Skeletal muscle tissue (tissue), 4 donors: ENCODE measurements around the gene CBFA2T2. TPM values are rescaled to one million over a fixed set of nuclear protein-coding genes. Genes with fewer than 3 reads are reported as not detected.

ENCODE experiments used
- H3K27ac ChIP-seq: one replicate; pipeline ENCODE4 v1.7.0; 2013; ENCODE audit warnings: mild to moderate bottlenecking, low read depth, low read length, inconsistent platforms
- H3K27me3 ChIP-seq, 3 donors: one replicate each; pipeline ENCODE4 v1.7.0; 2013; ENCODE audit warnings: low read length in 3 of 3; ENCODE audit not compliant: control insufficient read depth in 3 of 3, insufficient read depth in 3 of 3
- H3K36me3 ChIP-seq, 3 donors: one replicate each; pipeline ENCODE4 v1.7.0; 2013; ENCODE audit warnings: low read length in 3 of 3; ENCODE audit not compliant: control insufficient read depth in 3 of 3, insufficient read depth in 3 of 3
- H3K4me1 ChIP-seq, 3 donors: one replicate each; pipeline ENCODE4 v1.7.0; 2013; ENCODE audit warnings: low read length in 3 of 3, mild to moderate bottlenecking in 3 of 3; ENCODE audit not compliant: control insufficient read depth in 3 of 3, insufficient read depth in 3 of 3
- H3K4me3 ChIP-seq, 3 donors: one replicate each; pipeline ENCODE4 v1.7.0; 2013; ENCODE audit warnings: low read length in 3 of 3
- H3K9ac ChIP-seq, 3 donors: one replicate each; pipeline ENCODE4 v1.7.0; 2013; ENCODE audit warnings: low read length in 3 of 3, mild to moderate bottlenecking in 3 of 3, moderate library complexity in 2 of 3, low read depth in 1 of 3
- H3K9me3 ChIP-seq, 3 donors: one replicate each; pipeline ENCODE4 v1.7.0; 2013; ENCODE audit warnings: low read length in 3 of 3; ENCODE audit not compliant: control insufficient read depth in 3 of 3
- total RNA-seq: library from RNA; depleted of rRNA; stranded (reverse); fragments of >200 nt; gene quantifications from one replicate; pipeline ENCODE4 v1.2.3, GENCODE V29; 2014
- donor health status: Osteomylitis.

Gene CBFA2T2
- total RNA-seq, 1 donor from 2014 or later, result 10.4 TPM

- Histone ChIP-seq H3K4me3 (no peak overlapping the region), H3K9ac (no peak overlapping the region), H3K4me1 (peaks cover 12 to 21% (median 19%) of the 10 kb centered on the region in 3 donors), H3K9me3 (no peaks in the 10 kb centered on the region), H3K27me3 (no peaks in the 10 kb centered on the region), H3K36me3 (no peaks in the 10 kb centered on the region), H3K27ac (no peak overlapping the region)
Measured at GRCh38 chr20:33687993-33688937, 198.4 kb downstream of the CBFA2T2 start.

GRCh38 chr20:33688938-33689424 is 199.1 kb downstream of the CBFA2T2 start:
- peaks cover 12 to 19% (median 19%) of the 10 kb centered on the region in 3 donors for H3K4me1 ChIP-seq
- no peak overlapping the region for H3K27ac ChIP-seq
- no peaks in the 10 kb centered on the region for H3K9me3 ChIP-seq
- no peaks in the 10 kb centered on the region for H3K36me3 ChIP-seq
- H3K4me3 ChIP-seq, result no peak overlapping the region
- no peaks in the 10 kb centered on the region for H3K27me3 ChIP-seq
- no peak overlapping the region for H3K9ac ChIP-seq

- H3K4me1 ChIP-seq, result peaks cover 13 to 19% (median 17%) of the 10 kb centered on the region in 3 donors
- no peaks in the 10 kb centered on the region for H3K27me3 ChIP-seq
- no peak overlapping the region for H3K4me3 ChIP-seq
- H3K9ac ChIP-seq, result no peak overlapping the region
- no peaks in the 10 kb centered on the region for H3K36me3 ChIP-seq
- no peaks in the 10 kb centered on the region for H3K9me3 ChIP-seq
- H3K27ac ChIP-seq, result no peak overlapping the region
Measured at GRCh38 chr20:33689493-33689892, 199.6 kb downstream of the CBFA2T2 start.

GRCh38 chr20:33689973-33690372 is 200.1 kb downstream of the CBFA2T2 start:
- Histone ChIP-seq H3K27me3 (no peaks in the 10 kb centered on the region), H3K27ac (no peak overlapping the region), H3K9me3 (no peaks in the 10 kb centered on the region), H3K4me3 (no peak overlapping the region), H3K4me1 (peaks cover 14% of the 10 kb centered on the region in 3 donors), H3K36me3 (no peaks in the 10 kb centered on the region), H3K9ac (no peak overlapping the region)

- H3K27me3 ChIP-seq, result no peaks in the 10 kb centered on the region
- no peak overlapping the region for H3K4me3 ChIP-seq
- no peak overlapping the region for H3K27ac ChIP-seq
- no peak overlapping the region for H3K9ac ChIP-seq
- H3K4me1 ChIP-seq, result peaks cover 0 to 8% (median 5%) of the 10 kb centered on the region in 3 donors
- H3K36me3 ChIP-seq, result no peaks in the 10 kb centered on the region
- no peaks in the 10 kb centered on the region for H3K9me3 ChIP-seq
Measured at GRCh38 chr20:33693289-33693688, 203.4 kb downstream of the CBFA2T2 start.

- Histone ChIP-seq H3K27ac (no peak overlapping the region), H3K4me3 (no peak overlapping the region), H3K36me3 (no peaks in the 10 kb centered on the region), H3K9me3 (no peaks in the 10 kb centered on the region), H3K4me1 (peaks cover 0 to 8% (median 5%) of the 10 kb centered on the region in 3 donors), H3K9ac (no peak overlapping the region), H3K27me3 (no peaks in the 10 kb centered on the region)
Measured at GRCh38 chr20:33693741-33694638, 204.1 kb downstream of the CBFA2T2 start.

- no peak overlapping the region for H3K27ac ChIP-seq
- no peak overlapping the region for H3K9ac ChIP-seq
- no peaks in the 10 kb centered on the region for H3K27me3 ChIP-seq
- peaks cover 0 to 8% (median 5%) of the 10 kb centered on the region in 3 donors for H3K4me1 ChIP-seq
- H3K4me3 ChIP-seq, result no peak overlapping the region
- no peaks in the 10 kb centered on the region for H3K36me3 ChIP-seq
- no peaks in the 10 kb centered on the region for H3K9me3 ChIP-seq
Measured at GRCh38 chr20:33694639-33695012, 204.7 kb downstream of the CBFA2T2 start.

GRCh38 chr20:33696448-33696847 is 206.6 kb downstream of the CBFA2T2 start:
- no peak overlapping the region for H3K4me3 ChIP-seq
- no peaks in the 10 kb centered on the region for H3K9me3 ChIP-seq
- H3K36me3 ChIP-seq, result no peaks in the 10 kb centered on the region
- H3K27ac ChIP-seq, result no peak overlapping the region
- peaks cover 0 to 8% (median 5%) of the 10 kb centered on the region in 3 donors for H3K4me1 ChIP-seq
- H3K9ac ChIP-seq, result no peak overlapping the region
- H3K27me3 ChIP-seq, result no peaks in the 10 kb centered on the region

- no peak overlapping the region for H3K27ac ChIP-seq
- H3K27me3 ChIP-seq, result no peaks in the 10 kb centered on the region
- H3K9ac ChIP-seq, result no peak overlapping the region
- no peak overlapping the region for H3K4me3 ChIP-seq
- no peaks in the 10 kb centered on the region for H3K9me3 ChIP-seq
- H3K36me3 ChIP-seq, result no peaks in the 10 kb centered on the region
- H3K4me1 ChIP-seq, result peaks cover 0 to 8% (median 5%) of the 10 kb centered on the region in 3 donors
Measured at GRCh38 chr20:33697129-33697528, 207.2 kb downstream of the CBFA2T2 start.
